Fibroblast of the aortic adventitia (primary cell): Measurements from ENCODE around the gene HARS2. TPM values are rescaled to one million over a fixed set of nuclear protein-coding genes. Genes with fewer than 3 reads are reported as not detected.

Experiments
- small RNA-seq: library from RNA; depleted of rRNA; stranded (forward); fragments of <200 nt; gene quantifications from one replicate; pipeline ENCODE3, GENCODE V24; 2012
- total RNA-seq: library from RNA; depleted of rRNA; stranded (reverse); fragments of >200 nt; gene quantifications from 2 replicates; pipeline ENCODE4 v1.2.3, GENCODE V29; 2012; ENCODE audit warnings: low replicate concordance

HARS2 gene
- total RNA-seq, 1 donor, result 22.7 TPM

Small RNA genes lying within 50 kb of the gene (small RNA-seq; reads per million reads assigned to genes)
- 39.2 reads per million, percentile 96 among the genes with 10 or more reads in this experiment for gene VTRNA1-1
- 47.9 reads per million, percentile 97 among the genes with 10 or more reads in this experiment for gene VTRNA1-2
- gene VTRNA1-3, result 3.4 reads per million, percentile 83 among the genes with 10 or more reads in this experiment

Other genes starting within 250 kb of the HARS2 start
- 0.74 and 4.7 TPM in 2 replicates for gene EIF4EBP3, start 143.8 kb upstream of the HARS2 start, total RNA-seq
- gene SRA1, start 134.0 kb upstream of the HARS2 start, total RNA-seq, result 29.3 and 29.6 TPM in 2 replicates
- 16.1 and 17.5 TPM in 2 replicates for gene APBB3, start 126.9 kb upstream of the HARS2 start, total RNA-seq
- 17.0 and 28.0 TPM in 2 replicates for gene SLC35A4, start 126.6 kb upstream of the HARS2 start, total RNA-seq
- 0.36 and 4.4 TPM in 2 replicates for gene CD14, start 58.3 kb upstream of the HARS2 start, total RNA-seq
- gene TMCO6, start 52.0 kb upstream of the HARS2 start, total RNA-seq, result 21.1 and 295 TPM in 2 replicates
- gene NDUFA2, start 43.8 kb upstream of the HARS2 start, total RNA-seq, result 32.9 and 40.6 TPM in 2 replicates
- 84.2 and 183 TPM in 2 replicates for gene IK, start 43.6 kb upstream of the HARS2 start, total RNA-seq
- gene WDR55, start 26.6 kb upstream of the HARS2 start, total RNA-seq, result 12.8 and 21.9 TPM in 2 replicates
- 0.18 TPM in 1 of 2 replicates, not detected in the other for gene DND1, start 17.9 kb upstream of the HARS2 start, total RNA-seq
- 52.2 and 62.9 TPM in 2 replicates for gene HARS1, start 85 bp upstream of the HARS2 start, total RNA-seq
- 37.2 and 118 TPM in 2 replicates for gene ZMAT2, start 9.0 kb downstream of the HARS2 start, total RNA-seq
- gene PCDHA1, start 94.7 kb downstream of the HARS2 start, total RNA-seq, result 0.09 TPM in 1 of 2 replicates, not detected in the other
- gene PCDHA2, start 103.4 kb downstream of the HARS2 start, total RNA-seq, result 0.09 and 0.16 TPM in 2 replicates
- 0.27 and 0.49 TPM in 2 replicates for gene PCDHA3, start 109.6 kb downstream of the HARS2 start, total RNA-seq
- gene PCDHA4, start 115.6 kb downstream of the HARS2 start, total RNA-seq, result 0.09 and 1.1 TPM in 2 replicates
- 0.08 and 0.09 TPM in 2 replicates for gene PCDHA5, start 130.2 kb downstream of the HARS2 start, total RNA-seq
- 0.27 and 1.3 TPM in 2 replicates for gene PCDHA6, start 136.5 kb downstream of the HARS2 start, total RNA-seq
- gene PCDHA7, start 142.8 kb downstream of the HARS2 start, total RNA-seq, result 0.18 and 0.41 TPM in 2 replicates
- gene PCDHA8, start 149.7 kb downstream of the HARS2 start, total RNA-seq, result 0.09 and 0.25 TPM in 2 replicates
- under 0.01 and 0.49 TPM in 2 replicates for gene PCDHA9, start 156.9 kb downstream of the HARS2 start, total RNA-seq
- gene PCDHA10, start 164.4 kb downstream of the HARS2 start, total RNA-seq, result under 0.01 and 0.09 TPM in 2 replicates
- gene PCDHA11, start 177.5 kb downstream of the HARS2 start, total RNA-seq, result 0.08 and 0.09 TPM in 2 replicates
- 0.09 and 0.33 TPM in 2 replicates for gene PCDHA12, start 183.9 kb downstream of the HARS2 start, total RNA-seq
- gene PCDHA13, start 190.7 kb downstream of the HARS2 start, total RNA-seq, result 0.08 TPM in 1 of 2 replicates, not detected in the other
- 0.16 TPM in 1 of 2 replicates, not detected in the other for gene PCDHAC1, start 234.8 kb downstream of the HARS2 start, total RNA-seq